SK-N-SH (cell line): ENCODE measurements around the gene LLGL2. TPM values are rescaled to one million over a fixed set of nuclear protein-coding genes. Genes with fewer than 3 reads are reported as not detected.

ENCODE experiments used
- CTCF ChIA-PET: fragments of 300-600, 350-600 bp; formaldehyde crosslinking; extraction: SDS; loops from one replicate; lab custom pipeline; 2021; lab: Yijun Ruan, JAX
- POLR2A ChIA-PET: fragments of 350-600 bp; sonication (Branson Sonifier 250); formaldehyde crosslinking; extraction: SDS; loops from one replicate; lab custom pipeline; 2020; ENCODE audit warnings: antibody characterized with exemption, inconsistent platforms; lab: Yijun Ruan, JAX
- DNase-seq: peaks from one replicate; pipeline ENCODE4 v3.0.0; 2012
- H2AFZ ChIP-seq: fragments of 200-600 bp; sonication (generic); 2 replicates; pipeline ENCODE4 v1.8.1; 2016; ENCODE audit warnings: antibody characterized with exemption, mild to moderate bottlenecking, low read depth
- H3F3A ChIP-seq: fragments of 200-600 bp; sonication (generic); replicated peaks from 2 replicates; pipeline ENCODE3; 2016; ENCODE audit warnings: antibody characterized with exemption, mild to moderate bottlenecking; ENCODE audit not compliant: insufficient read depth
- H3K27ac ChIP-seq, 2 experiments: fragments of 200-500 bp in 1 of 2; fragments of 200-600 bp in 1 of 2; sonication (Bioruptor generic) in 1 of 2; sonication (generic), shearing (Covaris generic) in 1 of 2; 2 replicates each; pipeline versions ENCODE4 v1.5.1 to v1.6.1; 2014 to 2016; ENCODE audit warnings: low read depth in 2 of 2, inconsistent platforms in 1 of 2, low read length in 1 of 2, mild to moderate bottlenecking in 1 of 2, mixed read lengths in 1 of 2
- H3K27me3 ChIP-seq: fragments of 200-600 bp; sonication (generic), shearing (Covaris generic); 2 replicates; pipeline ENCODE4 v1.6.1; 2016; ENCODE audit warnings: mixed run types; ENCODE audit not compliant: insufficient read depth
- H3K36me3 ChIP-seq, 2 experiments: fragments of 200-500 bp in 1 of 2; fragments of 200-600 bp in 1 of 2; sonication (Bioruptor generic) in 1 of 2; sonication (generic) in 1 of 2; replicated peaks in 1 of 2; 2 replicates each; pipeline versions ENCODE3 to v1.5.1; 2014 to 2016; ENCODE audit warnings: low read length in 1 of 2, mild to moderate bottlenecking in 1 of 2; ENCODE audit not compliant: insufficient read depth in 2 of 2, control insufficient read depth in 1 of 2
- H3K4me1 ChIP-seq, 2 experiments: fragments of 200-500 bp in 1 of 2; fragments of 200-600 bp in 1 of 2; sonication (Bioruptor generic) in 1 of 2; sonication (generic), shearing (Covaris generic) in 1 of 2; 2 replicates each; pipeline versions ENCODE4 v1.5.1 to v1.6.1; 2014 to 2016; ENCODE audit warnings: low read depth in 1 of 2, low read length in 1 of 2, mixed run types in 1 of 2; ENCODE audit not compliant: insufficient read depth in 2 of 2, control insufficient read depth in 1 of 2
- H3K4me2 ChIP-seq: fragments of 200-600 bp; sonication (generic), shearing (Covaris generic); 2 replicates; pipeline ENCODE4 v1.6.1; 2017; ENCODE audit warnings: mixed run types
- H3K4me3 ChIP-seq, 2 experiments: fragments of 200-500 bp in 1 of 2; fragments of 200-600 bp in 1 of 2; sonication (Bioruptor generic) in 1 of 2; sonication (generic), shearing (Covaris generic) in 1 of 2; 2 replicates each; pipeline versions ENCODE4 v1.5.1 to v1.8.1; 2014 to 2016; ENCODE audit warnings: low read depth in 2 of 2, inconsistent platforms in 1 of 2, low read length in 1 of 2, mild to moderate bottlenecking in 1 of 2, mixed read lengths in 1 of 2, moderate library complexity in 1 of 2
- H3K79me2 ChIP-seq: fragments of 200-600 bp; sonication (generic); 2 replicates; pipeline ENCODE4 v1.8.1; 2017; ENCODE audit warnings: mild to moderate bottlenecking; ENCODE audit not compliant: insufficient read depth
- H3K9ac ChIP-seq: fragments of 200-600 bp; sonication (generic); 2 replicates; pipeline ENCODE4 v1.6.1; 2017; ENCODE audit warnings: mixed run types
- H3K9me2 ChIP-seq: fragments of 200-600 bp; sonication (generic); 2 replicates; pipeline ENCODE4 v1.6.1; 2017; ENCODE audit warnings: mixed run types
- H3K9me3 ChIP-seq: fragments of 200-600 bp; sonication (generic); 2 replicates; pipeline ENCODE4 v1.6.1; 2017; ENCODE audit warnings: mixed run types, mild to moderate bottlenecking, moderate library complexity
- H4K20me1 ChIP-seq: fragments of 200-600 bp; sonication (generic); 2 replicates; pipeline ENCODE4 v1.6.1; 2017; ENCODE audit warnings: mild to moderate bottlenecking, mixed run types; ENCODE audit not compliant: insufficient read depth
- ELF1 ChIP-seq: IDR thresholded peaks from 2 replicates; pipeline ENCODE4 v1.4.0; 2012
- EP300 ChIP-seq, 2 experiments: IDR thresholded peaks; 2 replicates each; pipeline versions ENCODE4 v1.4.0 to v1.6.1; 2012; ENCODE audit warnings: borderline replicate concordance in 1 of 2, low read depth in 1 of 2, low read length in 1 of 2
- EZH2phosphoT487 ChIP-seq: fragments of 200-600 bp; sonication (generic); IDR thresholded peaks from 2 replicates; pipeline ENCODE4 v1.6.1; 2017; ENCODE audit warnings: low read depth, mixed run types, mild to moderate bottlenecking, antibody characterized with exemption, moderate library complexity, borderline replicate concordance
- FOSL2 ChIP-seq: IDR thresholded peaks from 2 replicates; pipeline ENCODE4 v1.4.0; 2012; ENCODE audit warnings: low read depth, mild to moderate bottlenecking, moderate library complexity, borderline replicate concordance
- FOXJ3 ChIP-seq: sonication (generic); formaldehyde crosslinking; IDR thresholded peaks from 2 replicates; pipeline ENCODE4 v1.5.1; 2020; ENCODE audit warnings: mild to moderate bottlenecking, missing genetic modification reagents
- FOXM1 ChIP-seq: IDR thresholded peaks from 2 replicates; pipeline ENCODE4 v1.4.0; 2012; ENCODE audit warnings: low read depth, mild to moderate bottlenecking
- GATA2 ChIP-seq: sonication (generic); formaldehyde crosslinking; IDR thresholded peaks from 2 replicates; pipeline ENCODE4 v1.5.0; 2020; ENCODE audit warnings: mild to moderate bottlenecking, missing genetic modification reagents
- IRF3 ChIP-seq: fragments of 150-350 bp; IDR thresholded peaks from 2 replicates; pipeline ENCODE4 v1.6.1; 2016; ENCODE audit warnings: mild to moderate bottlenecking, low read depth, low read length
- JUND ChIP-seq: IDR thresholded peaks from 2 replicates; pipeline ENCODE4 v1.4.0; 2012
- MAX ChIP-seq: IDR thresholded peaks from 2 replicates; pipeline ENCODE4 v1.4.0; 2012; ENCODE audit warnings: low read depth
- MXI1 ChIP-seq: IDR thresholded peaks from 2 replicates; pipeline ENCODE4 v1.6.1; 2012; ENCODE audit warnings: mild to moderate bottlenecking, low read depth, low read length, improper control_type of control experiment
- NRF1 ChIP-seq: IDR thresholded peaks from 2 replicates; pipeline ENCODE4 v1.6.1; 2012; ENCODE audit warnings: low read depth, mild to moderate bottlenecking, low read length
- POLR2AphosphoS5 ChIP-seq: IDR thresholded peaks from 2 replicates; pipeline ENCODE4 v1.6.1; 2012; ENCODE audit warnings: low read depth, low read length
- RCOR1 ChIP-seq: fragments of 150-350 bp; IDR thresholded peaks from 2 replicates; pipeline ENCODE4 v1.6.1; 2017; ENCODE audit warnings: antibody characterized with exemption, low read length
- RFX5 ChIP-seq: IDR thresholded peaks from 2 replicates; pipeline ENCODE4 v1.6.1; 2012; ENCODE audit warnings: mild to moderate bottlenecking, improper control_type of control experiment, low read length
- RXRA ChIP-seq: IDR thresholded peaks from 2 replicates; pipeline ENCODE4 v1.4.0; 2012; ENCODE audit warnings: low read depth, mild to moderate bottlenecking, borderline replicate concordance
- SIN3A ChIP-seq: IDR thresholded peaks from 2 replicates; pipeline ENCODE4 v1.6.1; 2012; ENCODE audit warnings: low read depth, mild to moderate bottlenecking, low read length, moderate library complexity, borderline replicate concordance
- SMC3 ChIP-seq: IDR thresholded peaks from 2 replicates; pipeline ENCODE4 v1.6.1; 2012; ENCODE audit warnings: low read depth, low read length, improper control_type of control experiment
- TAF1 ChIP-seq: IDR thresholded peaks from 2 replicates; pipeline ENCODE4 v1.6.1; 2012; ENCODE audit warnings: low read depth, mild to moderate bottlenecking, low read length, moderate library complexity, borderline replicate concordance
- TCF12 ChIP-seq: IDR thresholded peaks from 2 replicates; pipeline ENCODE4 v1.4.0; 2012
- YY1 ChIP-seq: IDR thresholded peaks from 2 replicates; pipeline ENCODE4 v1.4.0; 2012; ENCODE audit warnings: low read depth, mild to moderate bottlenecking
- WGBS: methylation state at CpG from one replicate; pipeline ENCODE4 v1.1.6; 2017; ENCODE audit warnings: low lambda C conversion rate; 5-methylcytosine and 5-hydroxymethylcytosine counted together
- polyA plus RNA-seq, 3 experiments: library from polyadenylated mRNA; depleted of rRNA; stranded (reverse); fragments of >200 nt; gene quantifications; 2 replicates each; pipeline ENCODE4 v1.2.3, GENCODE V29; 2012
- TF ChIP-seq, protein P1 (sequence below): IDR thresholded peaks from 2 replicates; pipeline ENCODE4; 2012
- TF ChIP-seq, protein P2 (sequence below): fragments of 200-600 bp; sonication (generic); IDR thresholded peaks from 2 replicates; pipeline ENCODE4 v1.6.1; 2017; ENCODE audit warnings: antibody characterized with exemption, mild to moderate bottlenecking, moderate library complexity

The LLGL2 gene
- polyA plus RNA-seq, 1 of the 3 experiments (the other 2 are of a cell fraction), result 6.7 TPM

DNA sequence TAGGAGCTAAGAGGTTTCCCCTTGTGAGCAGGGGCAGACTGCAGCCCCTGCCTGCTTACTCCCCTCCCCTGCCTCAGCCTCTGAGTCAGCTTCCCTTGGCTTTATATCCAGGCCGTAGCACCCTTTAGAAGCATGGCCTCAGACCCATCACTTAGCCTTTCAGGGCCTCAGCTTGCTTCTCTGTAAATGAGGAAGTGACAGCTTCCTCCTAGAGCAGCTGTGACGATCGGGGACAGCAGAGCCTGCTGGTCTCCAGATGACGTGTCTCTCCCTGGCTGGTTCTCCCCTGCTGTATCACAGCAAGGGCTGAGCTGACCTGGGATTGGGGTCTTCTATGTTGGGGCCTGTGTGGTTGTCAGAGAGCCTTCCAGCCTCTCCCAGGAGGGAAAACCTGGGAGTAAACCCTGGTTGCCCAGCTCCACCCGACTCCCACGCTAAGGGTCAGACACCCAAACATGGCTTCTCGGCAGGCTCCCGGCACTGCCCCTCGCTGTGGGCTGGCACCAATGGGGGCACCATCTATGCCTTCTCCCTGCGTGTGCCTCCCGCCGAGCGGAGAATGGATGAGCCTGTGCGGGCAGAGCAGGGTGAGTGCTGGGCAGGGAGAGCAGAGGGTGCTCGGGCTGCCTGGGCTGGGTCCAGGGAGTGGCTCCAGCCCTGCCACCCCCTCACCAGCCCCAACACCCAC lies 45.8 kb downstream of the LLGL2 start:
- no peak overlapping the region; the same call in 1 of the 2 replicates for H2AFZ ChIP-seq
- no peaks in the 10 kb centered on the region for H3K9me3 ChIP-seq
- 88% methylated on average over 15 of the region's 15 CpGs for WGBS
- H3K79me2 ChIP-seq, result no peaks in the 10 kb centered on the region
- H3K27ac ChIP-seq, result no peak overlapping the region
- H3F3A ChIP-seq, result no peaks in the 10 kb centered on the region
- no peak overlapping the region for H3K9ac ChIP-seq
- ChIA-PET CTCF (interaction anchor here (0.9 to 1.7 kb wide), 5 partner anchors 18 to 176 kb away, joined by 3 to 11 read pairs (median 7); partner anchors contain the start of gene SMIM5), POLR2A (no interaction called here)
- H3K4me3 ChIP-seq, result no peak overlapping the region
- no peaks in the 10 kb centered on the region for H3K36me3 ChIP-seq
- no peak for DNase-seq
- no peak overlapping the region for H3K4me2 ChIP-seq
- no peaks in the 10 kb centered on the region for H4K20me1 ChIP-seq
- no peaks in the 10 kb centered on the region for H3K27me3 ChIP-seq
- no peaks in the 10 kb centered on the region for H3K9me2 ChIP-seq
- no peaks in the 10 kb centered on the region; a peak in 1 of 4 replicates for H3K4me1 ChIP-seq
- TF ChIP-seq, protein P1, sequence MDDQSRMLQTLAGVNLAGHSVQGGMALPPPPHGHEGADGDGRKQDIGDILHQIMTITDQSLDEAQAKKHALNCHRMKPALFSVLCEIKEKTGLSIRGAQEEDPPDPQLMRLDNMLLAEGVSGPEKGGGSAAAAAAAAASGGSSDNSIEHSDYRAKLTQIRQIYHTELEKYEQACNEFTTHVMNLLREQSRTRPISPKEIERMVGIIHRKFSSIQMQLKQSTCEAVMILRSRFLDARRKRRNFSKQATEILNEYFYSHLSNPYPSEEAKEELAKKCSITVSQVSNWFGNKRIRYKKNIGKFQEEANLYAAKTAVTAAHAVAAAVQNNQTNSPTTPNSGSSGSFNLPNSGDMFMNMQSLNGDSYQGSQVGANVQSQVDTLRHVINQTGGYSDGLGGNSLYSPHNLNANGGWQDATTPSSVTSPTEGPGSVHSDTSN, result no peak
- TF ChIP-seq JUND (no peak), FOXM1 (no peak), IRF3 (no peak), SIN3A (no peak), POLR2AphosphoS5 (no peak), FOXJ3 (CRISPR knock-in tag) (no peak), RCOR1 (no peak), NRF1 (no peak), GATA2 (CRISPR knock-in tag) (no peak), RXRA (no peak), SMC3 (no peak), ELF1 (no peak), RFX5 (no peak), FOSL2 (no peak), MAX (no peak), TCF12 (no peak)

GRCh38 chr17:75571885-75572215 lies 46.4 kb downstream of the LLGL2 start:
- no peak for DNase-seq
- WGBS, result 95% methylated on average over 16 of the region's 16 CpGs
- Histone ChIP-seq H3K36me3 (no peaks in the 10 kb centered on the region), H3F3A (no peaks in the 10 kb centered on the region), H3K4me1 (no peaks in the 10 kb centered on the region; a peak in 1 of 4 replicates), H3K27ac (no peak overlapping the region), H3K9ac (no peak overlapping the region), H3K4me3 (no peak overlapping the region), H4K20me1 (no peaks in the 10 kb centered on the region), H3K9me3 (no peaks in the 10 kb centered on the region), H3K27me3 (no peaks in the 10 kb centered on the region), H3K4me2 (no peak overlapping the region), H3K79me2 (no peaks in the 10 kb centered on the region), H2AFZ (no peak overlapping the region), H3K9me2 (no peaks in the 10 kb centered on the region)
- ChIA-PET POLR2A (no interaction called here), CTCF (interaction anchor here (1.3 to 1.7 kb wide), 3 partner anchors 17 to 176 kb away, joined by 7 to 11 read pairs (median 10); partner anchors contain the start of gene SMIM5)
- TF ChIP-seq GATA2 (CRISPR knock-in tag), result no peak
- no peak for TF ChIP-seq NRF1
- TF ChIP-seq YY1, result no peak
- TF ChIP-seq, protein P2, sequence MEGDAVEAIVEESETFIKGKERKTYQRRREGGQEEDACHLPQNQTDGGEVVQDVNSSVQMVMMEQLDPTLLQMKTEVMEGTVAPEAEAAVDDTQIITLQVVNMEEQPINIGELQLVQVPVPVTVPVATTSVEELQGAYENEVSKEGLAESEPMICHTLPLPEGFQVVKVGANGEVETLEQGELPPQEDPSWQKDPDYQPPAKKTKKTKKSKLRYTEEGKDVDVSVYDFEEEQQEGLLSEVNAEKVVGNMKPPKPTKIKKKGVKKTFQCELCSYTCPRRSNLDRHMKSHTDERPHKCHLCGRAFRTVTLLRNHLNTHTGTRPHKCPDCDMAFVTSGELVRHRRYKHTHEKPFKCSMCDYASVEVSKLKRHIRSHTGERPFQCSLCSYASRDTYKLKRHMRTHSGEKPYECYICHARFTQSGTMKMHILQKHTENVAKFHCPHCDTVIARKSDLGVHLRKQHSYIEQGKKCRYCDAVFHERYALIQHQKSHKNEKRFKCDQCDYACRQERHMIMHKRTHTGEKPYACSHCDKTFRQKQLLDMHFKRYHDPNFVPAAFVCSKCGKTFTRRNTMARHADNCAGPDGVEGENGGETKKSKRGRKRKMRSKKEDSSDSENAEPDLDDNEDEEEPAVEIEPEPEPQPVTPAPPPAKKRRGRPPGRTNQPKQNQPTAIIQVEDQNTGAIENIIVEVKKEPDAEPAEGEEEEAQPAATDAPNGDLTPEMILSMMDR, result no peak
- TF ChIP-seq TCF12, result no peak
- no peak for TF ChIP-seq MXI1
- no peak for TF ChIP-seq RCOR1
- no peak for TF ChIP-seq EP300 (IDR thresholded peaks at IDR 0.05; ENCODE audit: borderline replicate concordance in 1 of 2, low read depth in 1 of 2, low read length in 1 of 2)
- TF ChIP-seq FOSL2, result no peak
- TF ChIP-seq MAX, result no peak
- TF ChIP-seq TAF1, result no peak
- TF ChIP-seq SIN3A, result no peak
- TF ChIP-seq EZH2phosphoT487, result no peak
- no peak for TF ChIP-seq RFX5
- no peak for TF ChIP-seq ELF1
